A549 (cell line): ENCODE results near the gene FDXACB1.

Source experiments
- BHLHE40 ChIP-seq: IDR thresholded peaks from 2 replicates; pipeline ENCODE4 v1.6.1; 2012; ENCODE audit warnings: low read depth, low read length, inconsistent platforms
- CEBPB ChIP-seq, 2 experiments: fragments of >200 bp in 1 of 2; sonication (Bioruptor Twin) in 1 of 2; formaldehyde crosslinking in 1 of 2; IDR thresholded peaks; 2 replicates each; pipeline ENCODE4 v1.6.1; 2012 to 2016
- CHD4 ChIP-seq: fragments of 200-600 bp; sonication (generic); IDR thresholded peaks from 2 replicates; pipeline ENCODE4 v1.6.1; 2016; ENCODE audit warnings: antibody characterized with exemption, mild to moderate bottlenecking, borderline replicate concordance
- CTCF ChIP-seq: fragments of >200 bp; sonication (Bioruptor Twin); formaldehyde crosslinking; IDR thresholded peaks from 3 replicates; pipeline ENCODE4 v1.5.1; 2016
- EP300 ChIP-seq, 2 experiments: fragments of >200 bp; sonication (Bioruptor Twin); formaldehyde crosslinking; IDR thresholded peaks; 2 replicates in 1 of 2; 3 replicates in 1 of 2; pipeline ENCODE4 v1.6.1; 2016 to 2017
- HOXB5 ChIP-seq: fragments of 250-450 bp; sonication (Bioruptor Pico); IDR thresholded peaks from 2 replicates; pipeline ENCODE4 v1.5.0; 2020; ENCODE audit warnings: mild to moderate bottlenecking, moderate library complexity
- JUNB ChIP-seq: fragments of >200 bp; sonication (Bioruptor Twin); formaldehyde crosslinking; IDR thresholded peaks from 2 replicates; pipeline ENCODE4 v1.6.1; 2016
- MAX ChIP-seq: IDR thresholded peaks from 2 replicates; pipeline ENCODE4 v1.6.1; 2012
- MAZ ChIP-seq: fragments of 150-350 bp; IDR thresholded peaks from 2 replicates; pipeline ENCODE4 v1.6.1; 2014; ENCODE audit warnings: antibody characterized with exemption, low read depth, low read length, borderline replicate concordance
- MYC ChIP-seq: IDR thresholded peaks from 2 replicates; pipeline ENCODE4 v1.6.1; 2012; ENCODE audit warnings: mild to moderate bottlenecking, inconsistent platforms, low read length, improper control_type of control experiment, borderline replicate concordance
- POLR2A ChIP-seq: IDR thresholded peaks from 2 replicates; pipeline ENCODE4 v1.6.1; 2012; ENCODE audit warnings: mild to moderate bottlenecking, low read length
- RAD21 ChIP-seq, 2 experiments: fragments of >200 bp in 1 of 2; sonication (Bioruptor Twin) in 1 of 2; formaldehyde crosslinking in 1 of 2; IDR thresholded peaks in 1 of 2; conservative IDR thresholded peaks in 1 of 2; 2 replicates in 1 of 2; 3 replicates in 1 of 2; pipeline ENCODE4 v1.6.1; 2012 to 2018; ENCODE audit warnings: inconsistent platforms in 1 of 2
- SMC3 ChIP-seq: fragments of >200 bp; sonication (Bioruptor Twin); formaldehyde crosslinking; IDR thresholded peaks from 3 replicates; pipeline ENCODE4 v1.6.1; 2018; ENCODE audit warnings: inconsistent platforms

GRCh38 chr11:111886844-111887243, 7.9 kb upstream of the FDXACB1 start:
- TF ChIP-seq CTCF (no peak), EP300 (IDR thresholded peaks at IDR 0.05) (no peak), POLR2A (no peak), RAD21 (conservative IDR thresholded peaks at IDR 0.05 in 1 of 2, IDR thresholded peaks at IDR 0.05 in 1 of 2) (no peak), HOXB5 (CRISPR knock-in tag) (no peak), MAZ (no peak), JUNB (no peak), CHD4 (no peak), CEBPB (IDR thresholded peaks at IDR 0.05) (no peak), MAX (no peak), MYC (no peak), BHLHE40 (no peak), SMC3 (no peak)
